ENCODE results near the gene HMGXB4. TPM values are rescaled to one million over a fixed set of nuclear protein-coding genes. Genes with fewer than 3 reads are reported as not detected.

The HMGXB4 gene
- total RNA-seq, 1 donor: 19.2 TPM

DNA sequence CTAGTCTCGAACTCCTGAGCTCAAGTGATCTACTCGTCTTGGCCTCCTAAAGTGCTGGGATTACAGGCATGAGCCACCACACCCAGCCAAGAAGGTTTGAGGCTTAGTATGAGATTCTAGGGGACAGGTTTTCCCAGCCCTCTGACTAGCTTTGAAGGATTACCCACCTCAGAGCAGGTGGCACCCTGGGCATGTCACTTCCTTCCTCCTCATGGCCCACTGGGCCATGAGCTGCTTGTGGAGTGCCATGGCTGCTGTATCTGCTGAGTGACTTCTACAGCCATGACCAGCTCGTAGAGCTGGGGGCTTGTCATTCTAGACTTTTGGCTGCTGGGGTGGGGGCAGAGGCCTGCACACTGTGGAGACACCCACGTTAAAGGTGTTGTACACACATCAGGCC is 67.5 kb downstream of the HMGXB4 start:
- Histone ChIP-seq H3K27ac (ENCODE audit: low read depth, low read length) (no peak overlapping the region), H3K9me3 (ENCODE audit: low read depth, low read length) (no peaks in the 10 kb centered on the region), H3K4me2 (ENCODE audit: insufficient read depth, low read length) (no peak overlapping the region), H3K27me3 (ENCODE audit: insufficient read depth, low read length) (no peaks in the 10 kb centered on the region), H3K4me1 (ENCODE audit: insufficient read depth, low read length) (no peaks in the 10 kb centered on the region), H3K4me3 (ENCODE audit: insufficient read depth, low read length) (no peak overlapping the region), H3K79me2 (ENCODE audit: insufficient read depth, low read length) (peaks cover 26% of the 10 kb centered on the region), H2AFZ (ENCODE audit: low read length) (no peak overlapping the region), H3K36me3 (ENCODE audit: insufficient read depth, low read length) (peaks cover 82% of the 10 kb centered on the region), H4K20me1 (ENCODE audit: insufficient read depth, low read length) (peaks cover 9% of the 10 kb centered on the region)
- TF ChIP-seq, protein P1, sequence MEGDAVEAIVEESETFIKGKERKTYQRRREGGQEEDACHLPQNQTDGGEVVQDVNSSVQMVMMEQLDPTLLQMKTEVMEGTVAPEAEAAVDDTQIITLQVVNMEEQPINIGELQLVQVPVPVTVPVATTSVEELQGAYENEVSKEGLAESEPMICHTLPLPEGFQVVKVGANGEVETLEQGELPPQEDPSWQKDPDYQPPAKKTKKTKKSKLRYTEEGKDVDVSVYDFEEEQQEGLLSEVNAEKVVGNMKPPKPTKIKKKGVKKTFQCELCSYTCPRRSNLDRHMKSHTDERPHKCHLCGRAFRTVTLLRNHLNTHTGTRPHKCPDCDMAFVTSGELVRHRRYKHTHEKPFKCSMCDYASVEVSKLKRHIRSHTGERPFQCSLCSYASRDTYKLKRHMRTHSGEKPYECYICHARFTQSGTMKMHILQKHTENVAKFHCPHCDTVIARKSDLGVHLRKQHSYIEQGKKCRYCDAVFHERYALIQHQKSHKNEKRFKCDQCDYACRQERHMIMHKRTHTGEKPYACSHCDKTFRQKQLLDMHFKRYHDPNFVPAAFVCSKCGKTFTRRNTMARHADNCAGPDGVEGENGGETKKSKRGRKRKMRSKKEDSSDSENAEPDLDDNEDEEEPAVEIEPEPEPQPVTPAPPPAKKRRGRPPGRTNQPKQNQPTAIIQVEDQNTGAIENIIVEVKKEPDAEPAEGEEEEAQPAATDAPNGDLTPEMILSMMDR (IDR thresholded peaks at IDR 0.05; ENCODE audit: extremely low read depth, low read depth, low read length): no peak
- peak; percentile 57 for DNase-seq (ENCODE audit: insufficient read length, low spot score, missing footprints)

DNA sequence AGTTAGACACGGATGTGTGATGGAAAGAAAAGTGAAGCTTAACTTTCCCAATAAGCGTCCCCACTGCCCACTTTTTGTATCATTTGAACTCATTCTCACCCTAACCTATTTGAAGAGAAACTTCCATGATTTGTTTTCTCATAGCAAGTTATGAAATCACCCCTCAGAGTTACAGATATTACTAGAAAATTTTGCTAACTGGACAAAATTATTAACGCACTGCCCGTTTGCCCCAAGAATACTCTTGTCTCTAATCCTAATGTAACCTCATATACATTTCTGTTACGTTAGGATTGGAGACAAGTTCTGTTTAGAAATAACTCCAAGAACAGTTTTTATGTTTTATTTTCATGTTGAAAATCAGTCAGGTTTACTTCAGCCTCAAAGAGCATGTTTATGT is 67.9 kb downstream of the HMGXB4 start:
- Histone ChIP-seq H3K4me3 (ENCODE audit: insufficient read depth, low read length) (no peak overlapping the region), H2AFZ (ENCODE audit: low read length) (no peak overlapping the region), H3K36me3 (ENCODE audit: insufficient read depth, low read length) (peaks cover 78% of the 10 kb centered on the region), H3K4me2 (ENCODE audit: insufficient read depth, low read length) (no peak overlapping the region), H3K79me2 (ENCODE audit: insufficient read depth, low read length) (peaks cover 22% of the 10 kb centered on the region), H3K27me3 (ENCODE audit: insufficient read depth, low read length) (no peaks in the 10 kb centered on the region), H4K20me1 (ENCODE audit: insufficient read depth, low read length) (peaks cover 5% of the 10 kb centered on the region), H3K27ac (ENCODE audit: low read depth, low read length) (no peak overlapping the region), H3K4me1 (ENCODE audit: insufficient read depth, low read length) (peaks cover under 1% of the 10 kb centered on the region), H3K9me3 (ENCODE audit: low read depth, low read length) (no peaks in the 10 kb centered on the region)
- TF ChIP-seq, protein P1 (IDR thresholded peaks at IDR 0.05; ENCODE audit: extremely low read depth, low read depth, low read length): no peak
- no peak for DNase-seq (ENCODE audit: insufficient read length, low spot score, missing footprints)

- Histone ChIP-seq H3K27ac (ENCODE audit: low read depth, low read length) (no peak overlapping the region), H3K9me3 (ENCODE audit: low read depth, low read length) (no peaks in the 10 kb centered on the region), H3K4me2 (ENCODE audit: insufficient read depth, low read length) (no peak overlapping the region), H2AFZ (ENCODE audit: low read length) (no peak overlapping the region), H3K4me3 (ENCODE audit: insufficient read depth, low read length) (no peak overlapping the region), H3K4me1 (ENCODE audit: insufficient read depth, low read length) (peaks cover 7% of the 10 kb centered on the region), H3K36me3 (ENCODE audit: insufficient read depth, low read length) (peaks cover 89% of the 10 kb centered on the region), H4K20me1 (ENCODE audit: insufficient read depth, low read length) (peaks cover 3% of the 10 kb centered on the region), H3K79me2 (ENCODE audit: insufficient read depth, low read length) (peaks cover 12% of the 10 kb centered on the region), H3K27me3 (ENCODE audit: insufficient read depth, low read length) (no peaks in the 10 kb centered on the region)
- DNase-seq (ENCODE audit: insufficient read length, low spot score, missing footprints): peak; percentile 62
- TF ChIP-seq, protein P1 (IDR thresholded peaks at IDR 0.05; ENCODE audit: extremely low read depth, low read depth, low read length): no peak
Measured at GRCh38 chr22:35326854-35327562, 69.7 kb downstream of the HMGXB4 start.

DNA sequence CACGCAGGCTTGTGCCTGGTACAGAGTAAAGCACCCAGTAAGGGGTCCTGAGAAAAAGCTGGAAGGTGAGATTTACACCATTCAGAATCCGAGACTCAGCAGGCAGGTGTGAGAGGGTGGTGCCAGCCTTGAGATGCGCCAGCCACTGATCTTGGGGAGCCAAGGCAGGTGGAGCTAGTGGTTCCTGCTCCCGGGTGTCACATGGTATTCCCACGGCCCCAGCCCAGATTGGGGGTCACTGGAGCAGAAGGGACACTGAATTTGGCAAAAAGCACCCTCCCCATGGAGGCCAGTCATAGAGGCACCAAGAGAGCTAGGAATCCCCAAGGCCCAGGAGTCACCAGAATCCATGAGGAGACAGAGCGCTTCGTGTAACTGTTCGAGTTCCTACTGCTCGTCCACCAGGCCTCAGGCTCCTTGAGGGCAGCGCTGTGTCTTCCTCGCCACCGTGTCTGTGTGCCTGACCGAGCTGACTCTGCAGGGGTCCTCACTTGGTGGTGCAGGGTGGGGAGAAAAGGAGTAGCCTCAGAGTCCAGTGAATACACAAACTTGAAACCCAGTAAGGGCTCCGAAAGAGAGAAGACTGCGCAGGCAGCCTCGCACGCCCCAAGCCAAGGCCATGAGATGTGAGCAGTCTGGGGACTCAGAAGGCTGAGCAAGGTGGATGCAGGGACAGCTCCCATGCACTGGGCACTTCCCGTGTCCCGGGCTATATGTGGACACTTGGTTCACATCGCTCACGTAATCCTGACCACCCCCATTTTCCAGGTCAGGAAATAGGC is 70.6 kb downstream of the HMGXB4 start:
- no peak for DNase-seq (ENCODE audit: insufficient read length, low spot score, missing footprints)
- Histone ChIP-seq H3K79me2 (ENCODE audit: insufficient read depth, low read length) (peaks cover 6% of the 10 kb centered on the region), H3K36me3 (ENCODE audit: insufficient read depth, low read length) (peaks cover 89% of the 10 kb centered on the region)

More for the DNA sequence above, 70.6 kb downstream of the HMGXB4 start:
- Histone ChIP-seq H3K27me3 (ENCODE audit: insufficient read depth, low read length) (no peaks in the 10 kb centered on the region), H2AFZ (ENCODE audit: low read length) (no peak overlapping the region), H3K9me3 (ENCODE audit: low read depth, low read length) (no peaks in the 10 kb centered on the region), H3K27ac (ENCODE audit: low read depth, low read length) (no peak overlapping the region), H4K20me1 (ENCODE audit: insufficient read depth, low read length) (peaks cover 3% of the 10 kb centered on the region), H3K4me1 (ENCODE audit: insufficient read depth, low read length) (peaks cover 7% of the 10 kb centered on the region), H3K4me3 (ENCODE audit: insufficient read depth, low read length) (no peak overlapping the region), H3K4me2 (ENCODE audit: insufficient read depth, low read length) (no peak overlapping the region)
- TF ChIP-seq, protein P1 (IDR thresholded peaks at IDR 0.05; ENCODE audit: extremely low read depth, low read depth, low read length): no peak
